A673 (cell line): Measurements from ENCODE around the gene NOX3.

Source experiments
- EZH2 ChIP-seq: fragments of 200-600 bp; sonication (generic); IDR thresholded peaks from 2 replicates; pipeline ENCODE4 v1.6.1; 2017; ENCODE audit warnings: borderline replicate concordance, low read depth, mild to moderate bottlenecking, mixed read lengths, antibody characterized with exemption, low read length; ENCODE audit not compliant: poor library complexity, severe bottlenecking
- TF ChIP-seq, protein P1 (sequence below): fragments of 300-800, 200-600 bp; sonication (generic); conservative IDR thresholded peaks from 2 replicates; pipeline ENCODE4 v1.5.1; 2017; ENCODE audit warnings: low read depth, mild to moderate bottlenecking, antibody characterized with exemption, low read length, moderate library complexity, mixed read lengths

GRCh38 chr6:155396605-155397004, 59.0 kb downstream of the NOX3 start:
- TF ChIP-seq, protein P1, sequence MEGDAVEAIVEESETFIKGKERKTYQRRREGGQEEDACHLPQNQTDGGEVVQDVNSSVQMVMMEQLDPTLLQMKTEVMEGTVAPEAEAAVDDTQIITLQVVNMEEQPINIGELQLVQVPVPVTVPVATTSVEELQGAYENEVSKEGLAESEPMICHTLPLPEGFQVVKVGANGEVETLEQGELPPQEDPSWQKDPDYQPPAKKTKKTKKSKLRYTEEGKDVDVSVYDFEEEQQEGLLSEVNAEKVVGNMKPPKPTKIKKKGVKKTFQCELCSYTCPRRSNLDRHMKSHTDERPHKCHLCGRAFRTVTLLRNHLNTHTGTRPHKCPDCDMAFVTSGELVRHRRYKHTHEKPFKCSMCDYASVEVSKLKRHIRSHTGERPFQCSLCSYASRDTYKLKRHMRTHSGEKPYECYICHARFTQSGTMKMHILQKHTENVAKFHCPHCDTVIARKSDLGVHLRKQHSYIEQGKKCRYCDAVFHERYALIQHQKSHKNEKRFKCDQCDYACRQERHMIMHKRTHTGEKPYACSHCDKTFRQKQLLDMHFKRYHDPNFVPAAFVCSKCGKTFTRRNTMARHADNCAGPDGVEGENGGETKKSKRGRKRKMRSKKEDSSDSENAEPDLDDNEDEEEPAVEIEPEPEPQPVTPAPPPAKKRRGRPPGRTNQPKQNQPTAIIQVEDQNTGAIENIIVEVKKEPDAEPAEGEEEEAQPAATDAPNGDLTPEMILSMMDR, result no peak
- no peak for TF ChIP-seq EZH2
